H1 (cell line): Measurements from ENCODE around the gene APELA. TPM values are rescaled to one million over a fixed set of nuclear protein-coding genes. Genes with fewer than 3 reads are reported as not detected.
A peak's percentile ranks its signal among the peaks of the same experiment; 100 is the strongest.

Experiments
- ATF2 ChIP-seq: IDR thresholded peaks from 2 replicates; pipeline ENCODE4 v1.6.1; 2012; ENCODE audit warnings: low read length, inconsistent platforms
- CBX8 ChIP-seq: fragments of 300-800, 300-1000 bp; sonication (generic); IDR thresholded peaks from 2 replicates; pipeline ENCODE4 v1.7.1; 2016; ENCODE audit warnings: low read depth, low read length, borderline replicate concordance
- CEBPB ChIP-seq: IDR thresholded peaks from 2 replicates; pipeline ENCODE4 v1.6.1; 2012; ENCODE audit warnings: low read depth, low read length
- CHD7 ChIP-seq: fragments of 300-600 bp; sonication (generic); IDR thresholded peaks from 2 replicates; pipeline ENCODE4 v1.7.1; 2012; ENCODE audit warnings: low read length, moderate library complexity, mild to moderate bottlenecking, inconsistent platforms; ENCODE audit not compliant: insufficient replicate concordance
- CREB1 ChIP-seq: IDR thresholded peaks from 2 replicates; pipeline ENCODE4 v1.6.1; 2012; ENCODE audit warnings: inconsistent platforms
- HDAC2 ChIP-seq, 2 experiments: fragments of 300-600 bp in 1 of 2; sonication (generic) in 1 of 2; IDR thresholded peaks; 2 replicates each; pipeline ENCODE4 v1.6.1; 2011 to 2012; ENCODE audit warnings: low read depth in 2 of 2, low read length in 2 of 2, mild to moderate bottlenecking in 2 of 2, moderate library complexity in 2 of 2, borderline replicate concordance in 1 of 2, inconsistent platforms in 1 of 2
- TBP ChIP-seq: IDR thresholded peaks from 2 replicates; pipeline ENCODE4 v1.6.1; 2011; ENCODE audit warnings: low read depth, low read length, improper control_type of control experiment
- polyA plus RNA-seq, 7 experiments: library from polyadenylated mRNA; depleted of rRNA in 3 of 7; stranded (reverse) in 5 of 7; unstranded in 2 of 7; fragments of >200 nt in 5 of 7; fragments of 200-250 nt in 2 of 7; gene quantifications; 1 replicate in 5 of 7; 2 replicates in 1 of 7; 4 replicates in 1 of 7; pipeline versions ENCODE4 v1.2.1 to v1.2.3, GENCODE V29; 2011 to 2013; ENCODE audit warnings: missing spikeins in 2 of 7, mixed read lengths in 2 of 7
- total RNA-seq: library from RNA; stranded (reverse); fragmentation: NEBNext Ultra II Directional; extraction: Animal tissue kit (Norgen Biotek cat#: 25700); gene quantifications from 2 replicates; pipeline ENCODE4 v1.2.1, GENCODE V29; 2021

Gene APELA
- total and polyA plus RNA-seq, 2 of the 8 experiments (the other 6 are each of a cell fraction or from before 2014, with no cell fraction given), result 60.2 to 81.8 TPM

DNA sequence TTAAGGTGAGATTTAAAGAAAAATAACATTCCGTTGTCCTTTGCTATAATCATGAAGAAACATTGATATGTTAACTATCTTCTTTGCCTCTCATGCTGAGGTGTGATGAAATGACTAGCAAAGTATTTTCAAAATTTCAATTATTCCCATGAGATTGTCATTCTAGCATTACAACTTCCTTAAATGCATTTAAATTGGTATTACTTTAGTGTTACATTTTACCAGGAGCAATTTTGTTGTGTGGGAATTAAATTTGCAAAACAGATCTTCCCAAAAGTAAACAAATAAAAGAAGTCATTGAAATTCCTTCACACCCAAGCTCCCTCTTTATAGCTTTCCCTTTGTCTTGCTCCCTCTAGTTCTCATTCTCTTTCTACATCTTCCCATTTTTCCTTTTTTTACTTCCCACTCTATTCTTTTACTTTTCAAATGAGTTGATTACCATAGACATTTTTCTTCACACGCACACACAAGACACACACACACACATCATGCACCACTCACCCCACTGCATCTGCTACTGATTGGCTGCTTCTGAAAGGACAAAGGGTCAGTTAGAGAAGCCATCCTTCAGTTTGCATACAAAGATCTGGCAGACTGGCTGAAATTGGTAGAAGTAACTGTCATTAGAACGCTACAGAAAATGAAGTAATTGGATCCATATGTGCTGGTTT is 10.0 kb upstream of the APELA start (continued):
- TF ChIP-seq CHD7 (peak; percentile 90), TBP (no peak), ATF2 (0 out of 2 replicates have a peak, but pooled peaks have one; percentile 64), CBX8 (no peak), HDAC2 (IDR thresholded peaks at IDR 0.05; ENCODE audit: borderline replicate concordance in 1 of 2, low read depth in 2 of 2, low read length in 2 of 2) (peak; percentile 58 to 96; a peak in 3 of 4 replicates), CREB1 (no peak), CEBPB (peak; percentile 28; the same call in 1 of the 2 replicates)
